HG03066 (cell line): ENCODE data around the gene IRGC.
"Not testable (repeated sequence)": the region's sequence is repeated elsewhere in the genome, so short reads cannot be mapped to it uniquely, and the experiment has no call there.

ENCODE experiments used
- ATAC-seq: cut with Tn5 transposase; IDR thresholded peaks from one replicate; pipeline ENCODE4 v1.9.1; 2021; ENCODE audit warnings: low read depth; ENCODE audit not compliant: unreplicated experiment

The IRGC gene

DNA sequence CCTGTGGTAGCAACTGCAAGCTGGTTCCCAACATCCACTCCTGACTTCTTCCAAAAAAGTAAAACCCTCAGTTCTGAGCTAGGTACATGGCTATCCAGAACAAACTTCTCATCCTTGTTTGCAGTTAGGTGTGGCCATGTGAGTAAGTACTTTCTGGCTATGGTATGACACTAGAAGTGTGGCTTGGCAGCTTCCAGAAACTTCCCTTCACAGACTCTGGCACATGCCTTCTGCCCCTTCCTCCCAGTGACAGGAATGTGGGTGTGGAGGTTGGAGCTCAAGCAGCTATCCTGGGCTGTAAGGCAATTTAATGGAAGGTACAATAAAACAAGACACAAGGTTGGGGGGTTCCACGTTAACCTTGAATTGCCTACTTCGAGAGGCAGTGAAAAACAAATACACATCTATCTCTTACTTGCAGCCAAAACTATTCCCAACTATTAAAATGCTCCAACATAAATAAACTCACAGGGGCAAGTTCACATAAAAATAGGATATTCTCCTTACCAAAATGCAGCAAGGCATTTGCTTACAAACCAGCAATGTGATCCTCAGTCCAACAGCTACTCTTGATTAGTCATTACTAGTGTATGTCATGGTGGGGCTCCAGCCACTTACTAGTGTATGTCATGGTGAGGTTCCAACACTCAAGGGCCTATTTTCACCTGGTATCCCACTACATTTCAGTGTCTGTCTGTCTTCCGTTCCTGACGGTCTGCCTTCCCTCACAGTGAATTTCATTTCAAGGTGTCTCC is 35.8 kb downstream of the IRGC start:
- no peak for ATAC-seq

DNA sequence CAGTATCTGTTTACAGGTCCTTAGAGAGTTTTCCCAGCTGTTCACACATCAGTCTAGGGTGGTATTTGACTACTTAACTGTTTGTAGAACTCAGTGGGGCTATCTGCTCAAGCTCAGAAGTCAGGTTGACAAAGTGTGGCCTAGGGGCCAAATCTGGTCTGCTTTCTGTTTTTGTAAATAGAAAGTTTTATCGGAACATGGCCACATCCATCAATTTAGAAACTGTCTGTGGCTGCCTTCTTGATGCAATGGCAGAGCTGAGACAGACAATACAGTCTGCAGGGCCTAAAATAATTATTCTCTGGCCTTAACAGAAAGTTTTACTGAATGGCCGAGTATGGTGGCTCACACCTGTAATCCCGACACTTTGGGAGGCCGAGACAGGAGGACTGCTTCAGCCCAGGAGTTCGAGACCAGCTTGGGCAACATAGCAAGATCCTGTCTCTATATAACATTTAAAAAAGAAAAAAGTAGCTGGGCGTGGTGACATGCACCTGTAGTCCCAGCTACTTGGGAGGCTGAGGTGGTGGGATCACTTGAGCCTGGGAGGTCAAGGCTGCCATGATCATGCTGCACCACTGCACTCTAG is 36.5 kb downstream of the IRGC start:
- ATAC-seq = no peak

DNA sequence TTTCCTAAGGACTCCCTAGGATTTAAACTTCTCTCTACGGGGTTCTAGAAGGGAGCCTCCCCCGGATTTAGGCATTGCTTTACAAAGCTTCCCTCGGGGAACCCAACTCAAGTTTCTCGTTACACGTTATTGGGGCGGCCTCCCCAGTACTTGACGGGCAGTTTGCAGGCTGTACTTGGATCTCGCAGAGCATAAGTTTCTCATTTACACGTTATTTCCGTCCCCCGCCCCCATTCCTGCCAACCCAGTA is 38.3 kb downstream of the IRGC start:
- ATAC-seq = no peak

DNA sequence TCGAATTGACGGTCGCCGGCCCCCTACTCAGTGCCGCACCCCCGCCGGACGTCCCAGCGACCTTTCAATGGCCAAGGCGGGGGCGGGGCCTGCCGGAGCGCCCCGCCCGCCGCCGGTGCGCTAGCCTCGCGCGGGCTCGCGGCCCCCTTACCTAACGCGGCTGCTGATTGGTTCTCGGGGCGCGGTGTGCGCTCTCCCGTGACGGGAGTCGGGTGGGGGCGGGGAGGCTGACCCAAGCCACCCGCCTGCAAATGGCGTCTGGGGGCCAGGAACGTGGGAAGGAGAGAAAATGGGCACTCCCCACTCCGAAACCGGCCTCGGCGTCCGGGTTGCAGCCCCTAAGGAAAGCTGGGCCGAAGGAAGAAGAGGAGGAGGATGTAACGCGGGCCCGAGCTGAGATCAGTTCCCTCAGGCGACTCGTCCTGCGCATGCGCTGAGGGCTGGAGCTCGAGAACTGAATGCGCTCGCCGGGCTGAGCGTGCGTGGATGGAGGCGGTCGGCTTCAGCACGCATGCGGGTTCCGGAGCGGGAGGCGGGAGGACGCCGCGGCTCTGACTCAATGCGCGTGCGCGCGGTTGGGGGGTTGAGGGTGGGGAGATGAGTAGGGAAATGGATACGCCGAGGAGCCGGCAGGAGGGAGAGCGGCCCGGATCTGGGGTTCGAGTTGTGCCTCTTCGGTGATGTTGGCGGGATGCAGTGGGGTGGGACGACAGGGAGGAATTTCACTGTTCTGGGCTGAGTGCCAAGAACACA is 38.8 kb downstream of the IRGC start, which contains the start of gene SMG9:
TSS of gene SMG9 (minus strand) at position 460 of the 753 bp plus-strand sequence. CDS start 4,221 bp downstream, outside the sequence.
- ATAC-seq = peak; percentile 47

DNA sequence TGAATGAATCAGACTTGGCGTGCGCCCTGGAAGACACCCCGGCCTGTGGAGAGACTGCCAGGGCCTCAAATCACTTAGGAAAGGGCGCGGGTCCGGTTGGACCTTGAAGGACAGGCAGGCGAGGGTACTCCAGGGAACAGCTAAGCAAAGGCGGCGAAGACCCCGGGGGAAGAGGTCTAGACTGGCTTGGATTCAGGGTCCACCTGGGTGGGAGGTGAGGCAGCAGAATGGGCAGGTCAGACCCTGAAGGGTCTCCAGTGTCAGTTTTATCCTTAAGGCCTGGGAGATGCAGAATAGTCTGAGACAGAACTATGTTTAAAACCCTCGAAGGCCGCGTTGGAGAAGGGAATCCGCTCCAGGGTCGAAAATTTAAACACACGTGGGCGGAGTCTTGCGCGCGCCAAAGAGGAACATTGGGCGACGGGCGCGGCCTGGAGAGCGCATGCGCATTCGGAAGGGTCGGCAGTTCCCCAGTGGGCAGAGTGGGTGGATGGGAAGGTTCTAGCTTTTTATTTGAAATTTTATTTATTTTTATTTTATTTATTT is 39.5 kb downstream of the IRGC start:
- ATAC-seq = peak; percentile 3

DNA sequence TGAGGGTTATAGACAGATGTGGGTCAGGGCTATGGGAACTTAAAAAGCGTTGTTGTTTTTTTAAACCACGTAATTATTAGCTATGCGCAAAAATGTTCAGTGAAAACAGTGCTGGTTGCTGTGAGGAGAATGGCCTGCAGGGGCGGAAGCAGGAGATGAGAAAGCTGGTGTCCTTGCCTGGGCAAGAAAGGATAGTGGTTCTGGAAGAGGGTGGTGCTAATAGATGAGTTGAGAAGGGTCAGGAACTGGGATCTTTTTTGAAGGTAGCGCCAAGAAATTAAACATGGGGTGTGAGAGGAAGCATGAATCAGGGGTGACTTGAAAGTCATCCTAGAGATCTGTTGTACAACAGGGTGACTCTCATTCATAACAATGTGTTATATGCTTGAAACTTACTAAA is 43.6 kb downstream of the IRGC start:
- no peak for ATAC-seq

DNA sequence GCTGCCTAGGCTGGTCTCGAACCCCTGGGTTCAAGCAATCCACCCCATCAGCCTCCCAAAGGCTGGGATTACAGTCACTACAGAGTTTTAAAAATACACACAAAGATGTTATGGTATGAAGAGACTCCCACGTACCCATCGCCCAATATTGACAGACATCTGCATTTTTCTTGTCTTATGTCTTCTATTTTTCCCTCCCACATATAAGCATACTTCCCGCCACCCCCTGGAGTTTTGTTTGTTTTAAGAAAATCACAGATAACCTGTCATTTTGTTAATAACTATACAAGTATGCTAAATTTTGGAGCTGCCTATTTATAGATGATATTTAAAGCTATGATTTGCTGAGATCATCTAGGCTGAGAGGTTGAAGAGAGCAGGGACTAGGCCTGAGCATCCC is 45.1 kb downstream of the IRGC start:
- no peak for ATAC-seq

DNA sequence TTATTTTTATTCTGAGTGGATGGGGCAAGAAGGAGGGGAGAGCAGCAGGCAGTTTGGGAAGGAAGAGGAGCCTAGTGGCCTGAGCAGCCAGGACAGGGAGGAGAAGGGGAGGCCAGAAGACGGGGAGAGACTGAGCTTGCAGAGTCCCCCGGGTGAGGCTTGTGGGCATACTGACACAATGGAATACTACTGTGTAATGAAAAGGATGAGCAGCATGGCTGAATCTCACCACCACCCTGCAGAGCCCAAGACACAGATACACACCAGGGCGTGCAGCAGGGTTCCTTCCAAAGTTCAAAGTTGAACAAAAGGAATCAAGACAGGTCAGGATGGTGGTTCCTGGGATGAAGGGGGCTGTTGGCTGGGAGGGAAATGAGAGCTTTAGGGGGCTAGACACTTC is 46.9 kb downstream of the IRGC start:
- no peak for ATAC-seq

DNA sequence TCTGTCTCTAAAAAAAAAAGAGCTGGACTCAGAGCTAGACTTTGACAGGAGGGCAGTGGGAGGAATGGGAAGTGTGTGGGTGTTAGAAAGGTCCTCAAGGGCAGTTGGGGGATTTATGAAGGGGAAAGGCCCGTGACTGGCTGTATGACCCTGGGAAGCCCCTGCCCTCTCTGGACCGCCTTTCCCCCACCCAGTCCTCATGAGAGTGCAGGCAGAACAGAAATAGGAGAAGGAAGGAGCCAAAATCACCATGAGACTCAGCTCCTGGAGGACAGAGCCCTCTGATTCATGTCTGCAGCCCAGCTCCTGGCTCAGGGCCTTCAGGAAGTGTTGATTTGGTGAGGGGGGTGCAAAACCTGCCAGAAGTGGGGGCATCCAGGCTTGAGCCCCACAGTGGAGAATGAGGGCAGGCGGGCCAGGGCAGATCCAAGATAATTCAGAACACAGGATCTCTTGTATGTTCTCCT is 47.6 kb downstream of the IRGC start:
- ATAC-seq = no peak

DNA sequence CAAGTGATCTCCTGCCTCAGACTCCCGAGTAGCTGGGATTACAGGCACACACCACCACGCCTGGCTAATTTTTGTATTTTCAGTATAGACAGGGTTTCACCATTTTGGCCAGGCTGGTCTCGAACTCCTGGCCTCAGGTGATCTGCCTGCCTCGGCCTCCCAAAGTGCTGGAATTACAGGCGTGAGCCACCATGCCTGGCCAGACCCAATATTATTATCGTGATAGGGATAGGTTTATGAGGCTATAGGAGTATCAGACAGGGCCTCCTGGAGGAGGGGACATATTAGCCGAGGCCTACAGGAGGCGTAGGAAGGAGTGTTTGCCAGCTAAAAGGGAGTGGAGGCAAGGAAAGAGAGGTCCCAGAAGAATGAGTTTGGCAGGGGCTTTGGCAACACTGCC is 48.8 kb downstream of the IRGC start:
- not testable (repeated sequence) for ATAC-seq

DNA sequence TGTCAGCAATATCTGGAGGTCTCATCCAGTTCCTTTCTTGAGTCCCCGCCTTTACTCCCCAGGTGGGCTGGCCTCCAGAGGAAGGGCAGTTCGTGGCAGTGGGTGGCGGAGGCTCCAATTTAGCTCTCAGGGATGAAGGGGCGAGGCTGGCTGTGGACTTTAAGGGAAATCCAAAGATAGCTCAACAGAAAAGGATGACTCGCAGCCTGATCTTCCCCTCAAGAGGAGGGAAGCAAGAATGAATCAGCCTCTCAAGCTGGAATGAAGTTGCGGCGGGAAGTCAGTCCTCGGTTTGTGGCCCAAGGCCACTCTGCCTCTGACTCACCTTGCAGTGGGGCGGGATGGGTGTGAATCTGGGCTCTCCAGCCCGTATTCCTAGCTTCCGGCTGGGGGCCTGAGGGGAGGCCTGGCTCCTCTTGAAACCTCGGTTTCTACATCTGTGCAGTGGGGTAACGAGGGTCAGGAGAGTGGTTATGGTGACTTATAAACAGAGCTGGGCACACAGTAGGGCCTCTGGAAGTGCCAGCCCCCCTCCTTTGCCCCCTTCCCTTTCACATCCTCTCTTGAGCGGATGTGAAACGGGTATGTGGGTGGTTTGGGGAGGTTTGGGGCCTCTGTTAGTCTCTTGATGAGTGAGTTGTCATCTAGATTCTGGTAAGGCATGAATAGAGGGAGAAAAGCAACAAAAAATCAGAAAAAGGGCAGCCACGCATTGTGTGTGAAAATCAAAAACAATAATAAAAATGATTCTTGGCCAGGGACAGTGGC is 49.4 kb downstream of the IRGC start:
- peak; percentile 63 for ATAC-seq

DNA sequence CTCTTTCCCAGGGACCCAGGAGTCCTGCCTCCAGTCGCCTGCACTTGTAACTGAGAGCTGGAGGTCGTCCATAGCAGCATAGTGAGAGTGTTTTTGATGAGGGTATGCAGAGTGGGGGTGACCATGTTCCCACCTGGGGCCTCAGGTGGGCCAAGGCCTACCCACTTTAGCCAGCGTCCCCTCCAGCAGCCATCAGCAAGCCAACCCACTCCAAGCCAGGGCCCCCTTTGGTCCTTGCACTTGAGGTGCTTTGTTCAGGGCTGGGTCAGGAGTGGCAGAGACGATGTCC is 50.8 kb downstream of the IRGC start:
- no peak for ATAC-seq

DNA sequence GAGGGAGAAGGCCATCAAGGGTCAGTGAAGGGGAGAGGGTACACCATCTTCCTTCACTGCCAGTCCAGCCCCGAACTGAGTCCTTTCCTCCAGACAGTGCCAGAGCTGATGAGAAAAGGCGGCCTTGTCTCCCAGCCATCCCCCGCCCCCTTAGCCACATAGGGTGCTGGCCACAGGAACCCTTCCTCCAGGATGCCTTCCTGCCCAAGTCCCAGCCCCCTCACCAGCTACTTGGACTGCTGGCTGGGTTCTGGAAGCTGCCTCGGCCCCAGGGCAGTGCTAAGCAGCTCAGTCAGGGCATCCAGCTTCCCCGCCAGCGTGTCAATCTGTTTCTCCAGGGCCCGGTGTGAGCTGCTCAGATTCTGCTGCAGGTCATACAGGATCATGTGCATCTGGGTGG is 51.4 kb downstream of the IRGC start:
- ATAC-seq = no peak

DNA sequence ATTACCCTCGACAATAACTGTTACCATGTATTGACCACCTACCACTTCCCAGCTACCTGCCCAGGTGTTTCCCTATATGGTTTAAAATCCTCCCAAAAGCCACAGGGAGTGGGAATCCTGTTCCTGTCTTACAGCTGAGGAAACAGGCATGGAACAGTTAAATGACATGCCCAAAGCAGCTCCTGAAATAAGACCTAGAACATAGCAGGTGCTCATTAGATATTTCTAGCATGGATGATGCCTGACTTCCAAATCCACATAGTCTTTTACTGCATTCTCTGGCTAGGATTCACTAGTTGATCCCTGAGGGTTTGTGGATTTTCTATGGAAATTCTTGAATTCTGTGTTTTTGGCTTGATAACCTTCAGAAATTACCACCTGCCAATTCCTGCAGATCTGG is 51.9 kb downstream of the IRGC start:
- ATAC-seq = no peak

DNA sequence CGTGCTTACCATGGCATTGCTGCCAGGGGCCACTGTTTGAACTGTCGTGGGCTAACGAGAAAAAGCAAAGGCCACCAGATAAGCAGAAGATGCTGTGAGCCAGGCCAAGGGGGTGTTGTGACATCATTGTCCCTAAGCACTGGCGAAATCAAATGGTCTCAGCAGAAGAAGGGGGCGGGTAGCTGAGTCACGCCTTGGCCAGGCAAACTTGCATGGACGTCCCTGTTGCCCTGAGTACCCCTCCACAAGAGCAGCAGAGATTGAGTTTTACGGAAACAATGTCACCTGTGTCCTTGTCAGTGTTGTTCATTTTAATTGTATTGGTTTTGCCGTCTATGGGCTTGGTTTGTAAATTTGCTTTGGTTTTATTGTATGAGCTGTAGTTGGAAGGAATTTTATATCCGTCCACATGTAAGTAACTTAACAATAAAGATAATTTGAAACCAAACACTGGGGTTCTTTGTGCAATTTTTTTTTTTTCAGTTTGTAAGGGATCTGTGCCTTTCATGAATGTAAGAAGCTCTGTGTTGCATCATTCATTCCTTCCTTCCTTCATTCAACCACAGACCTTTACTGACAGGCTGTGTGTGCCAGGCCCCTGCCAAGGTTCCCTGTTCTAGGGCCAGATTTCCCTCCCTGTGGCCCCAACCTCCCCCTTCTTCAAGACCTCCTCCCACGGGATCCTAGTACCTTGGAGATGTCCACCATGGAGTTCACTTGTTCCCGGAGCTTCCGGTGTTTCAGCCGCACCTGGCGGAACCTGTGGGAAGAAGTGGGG is 52.6 kb downstream of the IRGC start:
- no peak for ATAC-seq

DNA sequence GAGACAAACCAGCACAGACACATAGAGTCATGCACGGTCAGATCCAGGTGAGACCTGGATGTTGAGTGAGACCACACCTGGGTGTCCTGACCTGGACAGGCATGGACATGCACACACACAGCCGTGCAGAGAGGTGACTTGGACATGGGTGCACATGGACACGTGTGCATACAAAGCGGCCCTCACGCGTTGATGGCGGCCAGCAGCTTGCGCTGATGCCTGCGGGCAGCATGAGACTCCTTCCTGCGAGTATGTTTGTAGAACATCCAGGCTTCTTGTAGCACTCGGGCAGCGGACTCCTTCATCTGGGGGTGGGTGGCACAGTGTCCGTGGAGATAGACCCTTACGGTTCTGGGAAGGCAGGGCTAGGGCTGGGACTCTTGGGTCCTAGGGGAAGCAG is 53.4 kb downstream of the IRGC start:
- ATAC-seq = no peak
